NT2/D1 (cell line): ENCODE data around the gene SLC48A1.

Experiments used
- SUZ12 ChIP-seq: IDR thresholded peaks from 2 replicates; pipeline ENCODE4 v1.6.1; 2011; ENCODE audit not compliant: insufficient read length, insufficient read depth; ENCODE audit errors: extremely low read depth
- YY1 ChIP-seq: IDR thresholded peaks from 2 replicates; pipeline ENCODE4 v1.6.1; 2011; ENCODE audit not compliant: insufficient read length, insufficient read depth
- ZNF274 ChIP-seq: IDR thresholded peaks from 2 replicates; pipeline ENCODE4 v1.6.1; 2011; ENCODE audit warnings: mild to moderate bottlenecking, low read depth, low read length

GRCh38 chr12:47736877-47737676, 36.0 kb upstream of the SLC48A1 start:
- no peak for TF ChIP-seq YY1
- no peak for TF ChIP-seq ZNF274
- TF ChIP-seq SUZ12, result no peak
